ENCODE measurements around the gene PRC1.
"Not testable (repeated sequence)": the region's sequence is repeated elsewhere in the genome, so short reads cannot be mapped to it uniquely, and the experiment has no call there.

PRC1 gene

DNA sequence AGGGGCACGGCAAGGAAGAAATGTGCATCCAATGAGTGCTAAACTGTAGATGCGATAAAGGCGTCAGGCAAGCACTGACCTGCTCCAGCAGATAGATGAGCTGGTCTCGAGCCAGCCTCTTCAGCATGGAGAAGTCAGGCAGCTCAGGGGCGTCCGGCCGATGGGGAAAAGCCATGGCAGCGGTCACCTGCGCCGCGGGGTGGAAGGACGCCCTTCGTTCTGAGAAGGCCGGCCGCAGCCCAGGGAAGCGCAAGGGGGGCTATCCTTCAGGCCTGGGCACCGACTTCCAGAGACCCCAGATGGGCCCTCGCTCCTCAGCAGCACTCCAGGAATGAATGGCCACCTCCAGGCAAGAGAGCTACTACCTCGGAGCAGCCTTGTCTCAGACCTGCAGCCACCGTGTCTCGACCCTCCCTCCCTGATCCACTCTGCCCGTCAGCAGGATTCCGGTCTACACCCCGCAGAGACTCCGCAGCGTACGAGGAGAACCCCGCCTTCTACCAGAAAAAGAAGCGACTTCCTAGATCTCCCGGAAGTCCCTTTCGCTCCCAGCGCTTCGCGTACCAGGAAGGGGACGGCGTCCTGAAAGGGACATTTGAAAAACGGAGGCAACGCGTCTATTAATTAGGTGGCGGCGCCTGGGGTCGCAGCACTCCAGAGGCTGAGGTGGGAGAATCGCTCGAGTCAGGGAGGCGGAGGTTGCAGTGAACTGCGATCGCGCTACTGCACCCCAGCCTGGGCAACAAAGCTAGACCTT lies 27.9 kb upstream of the PRC1 start, which contains the start of gene VPS33B:
Gene VPS33B (minus strand): TSS at position 520 of the 757 bp plus-strand sequence. CDS start 345 bp downstream, at position 175.
- Histone ChIP-seq H3K27ac (ENCODE audit: low read depth, low read length) (peak within 1 kb of the TSS; percentile 3; the same call in 1 of the 2 replicates), H3K9ac (ENCODE audit: low read length) (peak within 1 kb of the TSS; percentile 78), H3K36me3 (ENCODE audit: low read length) (no peaks in the 10 kb centered on the region), H3K4me3 (ENCODE audit: insufficient read depth, low read length, poor library complexity, severe bottlenecking) (peak within 1 kb of the TSS; percentile 83), H3K9me3 (ENCODE audit: insufficient read depth, low read length) (no peaks in the 10 kb centered on the region), H2AFZ (ENCODE audit: low read depth, low read length, severe bottlenecking) (peak within 1 kb of the TSS; percentile 99), H3K27me3 (ENCODE audit: low read length) (no peaks in the 10 kb centered on the region), H3K79me2 (ENCODE audit: insufficient read depth, low read length) (peaks cover 11% of the 10 kb centered on the region; the same call in 1 of the 2 replicates), H3K4me2 (ENCODE audit: low read depth, low read length, poor library complexity, severe bottlenecking) (peak within 1 kb of the TSS; percentile 98), H4K20me1 (ENCODE audit: low read depth, low read length) (no peaks in the 10 kb centered on the region), H3F3A (ENCODE audit: insufficient read depth) (peaks cover 2% of the 10 kb centered on the region; the same call in 1 of the 2 replicates), H3K9me2 (replicated peaks; ENCODE audit: insufficient read depth, low read length) (no peaks in the 10 kb centered on the region)
- TF ChIP-seq EZH2phosphoT487 (conservative IDR thresholded peaks at IDR 0.05; ENCODE audit: low read length) = no peak

- H3K4me3 ChIP-seq (ENCODE audit: insufficient read depth, low read length, poor library complexity, severe bottlenecking) = peak overlapping the region; percentile 83
- H2AFZ ChIP-seq (ENCODE audit: low read depth, low read length, severe bottlenecking) = peak overlapping the region; percentile 99
- no peak for TF ChIP-seq CTCF (IDR thresholded peaks at IDR 0.05; ENCODE audit: insufficient read depth, low read length, poor library complexity, severe bottlenecking)
- no peak overlapping the region for H3K27ac ChIP-seq (ENCODE audit: low read depth, low read length)
- no peaks in the 10 kb centered on the region for H3K36me3 ChIP-seq (ENCODE audit: low read length)
- peaks cover 2% of the 10 kb centered on the region; the same call in 1 of the 2 replicates for H3F3A ChIP-seq (ENCODE audit: insufficient read depth)
- no peaks in the 10 kb centered on the region for H3K9me3 ChIP-seq (ENCODE audit: insufficient read depth, low read length)
- no peaks in the 10 kb centered on the region for H3K27me3 ChIP-seq (ENCODE audit: low read length)
- peak overlapping the region; percentile 78 for H3K9ac ChIP-seq (ENCODE audit: low read length)
- no peaks in the 10 kb centered on the region for H3K9me2 ChIP-seq (replicated peaks; ENCODE audit: insufficient read depth, low read length)
- no peaks in the 10 kb centered on the region for H4K20me1 ChIP-seq (ENCODE audit: low read depth, low read length)
- H3K79me2 ChIP-seq (ENCODE audit: insufficient read depth, low read length) = peaks cover 11% of the 10 kb centered on the region; the same call in 1 of the 2 replicates
- H3K4me2 ChIP-seq (ENCODE audit: low read depth, low read length, poor library complexity, severe bottlenecking) = peak overlapping the region; percentile 98
Measured at GRCh38 chr15:91021516-91022074, 27.3 kb upstream of the PRC1 start.

DNA sequence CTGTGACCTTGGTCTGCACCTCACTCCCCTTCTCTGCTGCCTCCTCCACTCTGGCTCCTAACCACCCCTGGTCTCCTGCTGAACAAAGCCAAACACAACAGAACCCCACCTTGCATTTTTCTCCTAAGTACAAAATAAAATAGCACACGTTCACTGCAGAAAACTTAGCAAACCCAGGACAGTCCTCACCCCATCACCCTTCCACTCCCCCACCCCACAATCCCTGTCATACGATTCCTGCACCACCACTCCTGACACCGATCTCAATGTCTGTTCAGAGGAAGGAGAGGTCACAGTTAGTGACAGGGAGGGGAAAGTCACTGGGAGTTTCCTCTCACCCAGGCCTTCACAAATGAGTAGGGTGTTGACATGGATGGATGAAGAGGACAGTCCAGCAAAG lies 23.8 kb upstream of the PRC1 start:
- no peaks in the 10 kb centered on the region for H3K27me3 ChIP-seq (ENCODE audit: low read length)
- peaks cover 2% of the 10 kb centered on the region; the same call in 1 of the 2 replicates for H3F3A ChIP-seq (ENCODE audit: insufficient read depth)
- no peak overlapping the region for H2AFZ ChIP-seq (ENCODE audit: low read depth, low read length, severe bottlenecking)
- no peaks in the 10 kb centered on the region for H4K20me1 ChIP-seq (ENCODE audit: low read depth, low read length)
- no peaks in the 10 kb centered on the region for H3K9me3 ChIP-seq (ENCODE audit: insufficient read depth, low read length)
- H3K36me3 ChIP-seq (ENCODE audit: low read length) = no peaks in the 10 kb centered on the region
- no peak overlapping the region for H3K4me2 ChIP-seq (ENCODE audit: low read depth, low read length, poor library complexity, severe bottlenecking)
- H3K4me3 ChIP-seq (ENCODE audit: insufficient read depth, low read length, poor library complexity, severe bottlenecking) = no peak overlapping the region
- H3K79me2 ChIP-seq (ENCODE audit: insufficient read depth, low read length) = peaks cover 11% of the 10 kb centered on the region; the same call in 1 of the 2 replicates
- H3K9ac ChIP-seq (ENCODE audit: low read length) = no peak overlapping the region
- no peak overlapping the region for H3K27ac ChIP-seq (ENCODE audit: low read depth, low read length)
- no peak for TF ChIP-seq CTCF (IDR thresholded peaks at IDR 0.05; ENCODE audit: insufficient read depth, low read length, poor library complexity, severe bottlenecking)
- no peak for TF ChIP-seq EZH2phosphoT487 (conservative IDR thresholded peaks at IDR 0.05; ENCODE audit: low read length)
- H3K9me2 ChIP-seq (replicated peaks; ENCODE audit: insufficient read depth, low read length) = no peaks in the 10 kb centered on the region

DNA sequence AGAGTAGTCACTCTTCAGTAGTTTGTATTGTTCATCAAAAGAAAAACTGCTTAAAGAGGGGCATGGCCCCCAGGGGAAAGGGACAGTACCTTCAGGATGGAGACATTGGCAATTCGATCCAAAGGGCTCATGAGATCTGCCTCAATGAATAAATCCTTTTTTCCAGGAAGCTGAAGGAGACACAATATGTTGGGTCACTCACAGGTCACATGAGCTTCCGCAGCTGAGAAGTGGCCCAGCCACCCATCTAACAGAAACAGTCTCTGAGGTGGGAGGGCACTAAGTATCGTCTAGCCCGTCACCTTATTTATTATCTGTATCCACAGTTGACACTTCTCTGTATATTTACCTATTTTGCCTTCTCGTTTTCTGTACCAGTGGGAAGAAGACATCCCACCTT lies 23.4 kb upstream of the PRC1 start:
- no peak overlapping the region for H3K4me2 ChIP-seq (ENCODE audit: low read depth, low read length, poor library complexity, severe bottlenecking)
- no peak for TF ChIP-seq CTCF (IDR thresholded peaks at IDR 0.05; ENCODE audit: insufficient read depth, low read length, poor library complexity, severe bottlenecking)
- TF ChIP-seq EZH2phosphoT487 (conservative IDR thresholded peaks at IDR 0.05; ENCODE audit: low read length) = no peak
- no peak overlapping the region for H3K27ac ChIP-seq (ENCODE audit: low read depth, low read length)
- no peak overlapping the region for H2AFZ ChIP-seq (ENCODE audit: low read depth, low read length, severe bottlenecking)
- H3K9me2 ChIP-seq (replicated peaks; ENCODE audit: insufficient read depth, low read length) = no peaks in the 10 kb centered on the region
- H3K9me3 ChIP-seq (ENCODE audit: insufficient read depth, low read length) = no peaks in the 10 kb centered on the region
- no peak overlapping the region for H3K9ac ChIP-seq (ENCODE audit: low read length)
- no peaks in the 10 kb centered on the region for H3K36me3 ChIP-seq (ENCODE audit: low read length)
- H3F3A ChIP-seq (ENCODE audit: insufficient read depth) = peaks cover 2% of the 10 kb centered on the region; the same call in 1 of the 2 replicates
- H3K4me3 ChIP-seq (ENCODE audit: insufficient read depth, low read length, poor library complexity, severe bottlenecking) = no peak overlapping the region
- no peaks in the 10 kb centered on the region for H3K27me3 ChIP-seq (ENCODE audit: low read length)
- H4K20me1 ChIP-seq (ENCODE audit: low read depth, low read length) = no peaks in the 10 kb centered on the region
- peaks cover 11% of the 10 kb centered on the region; the same call in 1 of the 2 replicates for H3K79me2 ChIP-seq (ENCODE audit: insufficient read depth, low read length)

DNA sequence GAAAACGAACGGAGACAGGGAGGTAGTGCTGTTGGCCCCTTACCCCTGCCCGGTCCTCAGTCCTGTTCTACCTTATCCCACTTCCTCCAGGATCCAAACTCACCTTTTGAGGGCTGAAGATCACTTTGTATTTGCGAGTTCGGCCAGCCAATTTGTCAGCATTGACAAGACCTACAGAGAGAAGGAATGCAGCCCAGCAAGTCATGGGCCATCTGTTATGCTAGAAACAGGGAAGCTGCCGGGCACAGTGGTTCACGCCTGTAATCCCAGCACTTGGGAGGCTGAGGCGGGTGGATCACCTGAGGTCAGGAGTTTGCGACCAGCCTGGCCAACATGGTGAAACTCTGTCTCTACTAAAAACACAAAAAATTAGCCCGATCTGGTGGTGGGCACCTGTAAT lies 19.4 kb upstream of the PRC1 start:
- not testable (repeated sequence) for H3F3A ChIP-seq (ENCODE audit: insufficient read depth); H3K4me2 ChIP-seq (ENCODE audit: low read depth, low read length, poor library complexity, severe bottlenecking); H3K79me2 ChIP-seq (ENCODE audit: insufficient read depth, low read length); H3K9me3 ChIP-seq (ENCODE audit: insufficient read depth, low read length); H3K4me3 ChIP-seq (ENCODE audit: insufficient read depth, low read length, poor library complexity, severe bottlenecking); H3K27ac ChIP-seq (ENCODE audit: low read depth, low read length); H2AFZ ChIP-seq (ENCODE audit: low read depth, low read length, severe bottlenecking); H4K20me1 ChIP-seq (ENCODE audit: low read depth, low read length); H3K36me3 ChIP-seq (ENCODE audit: low read length); H3K9me2 ChIP-seq (replicated peaks; ENCODE audit: insufficient read depth, low read length); H3K9ac ChIP-seq (ENCODE audit: low read length); H3K27me3 ChIP-seq (ENCODE audit: low read length)

All from SU-DHL-6 (cell line).